ENCODE measurements around the gene AMH.

DNA sequence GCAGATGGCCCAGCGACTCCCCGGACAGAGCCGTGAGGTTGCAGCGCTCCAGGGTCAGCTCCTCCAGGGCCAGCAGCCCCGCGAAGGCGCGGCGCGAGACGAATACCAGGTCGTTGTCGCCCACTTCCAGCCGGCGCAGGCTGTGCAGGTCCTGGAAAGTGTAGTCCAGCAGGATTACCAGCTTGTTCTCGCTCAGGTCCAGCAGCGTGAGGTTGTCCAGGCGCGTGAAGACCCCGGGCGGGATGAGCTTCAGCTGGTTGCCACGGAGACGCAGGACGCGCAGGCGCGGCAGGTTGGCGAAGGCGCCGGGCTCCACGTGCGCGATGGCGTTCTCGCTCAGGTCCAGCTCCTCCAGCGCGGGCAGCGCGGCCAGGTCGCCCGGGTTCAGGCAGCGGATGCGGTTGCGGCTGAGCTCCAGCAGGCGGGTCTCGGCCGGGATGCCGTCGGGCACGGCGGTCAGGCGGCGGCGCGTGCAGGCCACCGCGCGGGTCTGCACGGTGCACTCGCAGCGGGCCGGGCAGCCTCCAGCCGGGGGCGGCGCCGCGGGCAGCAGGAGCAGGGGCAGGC lies 42.1 kb downstream of the AMH start:
- no peak for TF ChIP-seq POLR2A (IDR thresholded peaks at IDR 0.05)
- TF ChIP-seq, protein P1, sequence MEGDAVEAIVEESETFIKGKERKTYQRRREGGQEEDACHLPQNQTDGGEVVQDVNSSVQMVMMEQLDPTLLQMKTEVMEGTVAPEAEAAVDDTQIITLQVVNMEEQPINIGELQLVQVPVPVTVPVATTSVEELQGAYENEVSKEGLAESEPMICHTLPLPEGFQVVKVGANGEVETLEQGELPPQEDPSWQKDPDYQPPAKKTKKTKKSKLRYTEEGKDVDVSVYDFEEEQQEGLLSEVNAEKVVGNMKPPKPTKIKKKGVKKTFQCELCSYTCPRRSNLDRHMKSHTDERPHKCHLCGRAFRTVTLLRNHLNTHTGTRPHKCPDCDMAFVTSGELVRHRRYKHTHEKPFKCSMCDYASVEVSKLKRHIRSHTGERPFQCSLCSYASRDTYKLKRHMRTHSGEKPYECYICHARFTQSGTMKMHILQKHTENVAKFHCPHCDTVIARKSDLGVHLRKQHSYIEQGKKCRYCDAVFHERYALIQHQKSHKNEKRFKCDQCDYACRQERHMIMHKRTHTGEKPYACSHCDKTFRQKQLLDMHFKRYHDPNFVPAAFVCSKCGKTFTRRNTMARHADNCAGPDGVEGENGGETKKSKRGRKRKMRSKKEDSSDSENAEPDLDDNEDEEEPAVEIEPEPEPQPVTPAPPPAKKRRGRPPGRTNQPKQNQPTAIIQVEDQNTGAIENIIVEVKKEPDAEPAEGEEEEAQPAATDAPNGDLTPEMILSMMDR (IDR thresholded peaks at IDR 0.05) = no peak
